GM12891 (cell line): ENCODE data around the gene LAGE3.

ENCODE experiments used
- DNase-seq: peaks from one replicate; pipeline ENCODE4 v3.0.0; 2011; ENCODE audit warnings: low spot score; ENCODE audit not compliant: insufficient read length
- FAIRE-seq: peaks from 2 replicates; lab custom pipeline; 2011; peaks lifted over from hg19 to GRCh38; lab: Jason Lieb, UNC
- PAX5 ChIP-seq: IDR thresholded peaks from 2 replicates; pipeline ENCODE4 v1.6.1; 2011; ENCODE audit warnings: low read length, moderate library complexity, mild to moderate bottlenecking; ENCODE audit not compliant: insufficient read depth, severe bottlenecking
- POLR2A ChIP-seq: IDR thresholded peaks from 2 replicates; pipeline ENCODE4 v1.6.1; 2011; ENCODE audit warnings: low read depth, low read length, control low read depth
- POLR2AphosphoS5 ChIP-seq: IDR thresholded peaks from 2 replicates; pipeline ENCODE4 v1.6.1; 2011; ENCODE audit warnings: low read depth, low read length, control low read depth
- POU2F2 ChIP-seq: IDR thresholded peaks from 2 replicates; pipeline ENCODE4 v1.6.1; 2011; ENCODE audit warnings: low read depth, mild to moderate bottlenecking, control low read depth, low read length, moderate library complexity
- SPI1 ChIP-seq: IDR thresholded peaks from 2 replicates; pipeline ENCODE4 v1.6.1; 2011; ENCODE audit warnings: low read depth, low read length, control low read depth
- TAF1 ChIP-seq: IDR thresholded peaks from 2 replicates; pipeline ENCODE4 v1.6.1; 2011; ENCODE audit warnings: low read depth, low read length, control low read depth

LAGE3 gene

GRCh38 chrX:154446430-154446829 lies 32.7 kb downstream of the LAGE3 start:
- no peak for DNase-seq
- FAIRE-seq: no peak
- TF ChIP-seq POLR2A (no peak), SPI1 (no peak), TAF1 (no peak), POU2F2 (no peak), POLR2AphosphoS5 (no peak), PAX5 (no peak)

GRCh38 chrX:154445776-154446175 lies 33.3 kb downstream of the LAGE3 start:
- FAIRE-seq (no peak), DNase-seq (no peak)
- TF ChIP-seq POLR2AphosphoS5 (no peak), TAF1 (no peak), PAX5 (no peak), POU2F2 (no peak), SPI1 (no peak), POLR2A (no peak)

- DNase-seq: no peak
- TF ChIP-seq TAF1 (no peak), SPI1 (no peak), POLR2A (no peak), POLR2AphosphoS5 (no peak), PAX5 (no peak), POU2F2 (no peak)
- FAIRE-seq: peak; percentile 47
These were observed 34.3 kb downstream of the LAGE3 start for GRCh38 chrX:154444755-154445246.

GRCh38 chrX:154443992-154444754 lies 34.9 kb downstream of the LAGE3 start, which contains the start of gene FAM50A:
Gene FAM50A, plus strand, starts transcription at chrX:154444141. Its CDS starts 95 bp downstream, at chrX:154444236.
- peak; percentile 87 for DNase-seq

DNA sequence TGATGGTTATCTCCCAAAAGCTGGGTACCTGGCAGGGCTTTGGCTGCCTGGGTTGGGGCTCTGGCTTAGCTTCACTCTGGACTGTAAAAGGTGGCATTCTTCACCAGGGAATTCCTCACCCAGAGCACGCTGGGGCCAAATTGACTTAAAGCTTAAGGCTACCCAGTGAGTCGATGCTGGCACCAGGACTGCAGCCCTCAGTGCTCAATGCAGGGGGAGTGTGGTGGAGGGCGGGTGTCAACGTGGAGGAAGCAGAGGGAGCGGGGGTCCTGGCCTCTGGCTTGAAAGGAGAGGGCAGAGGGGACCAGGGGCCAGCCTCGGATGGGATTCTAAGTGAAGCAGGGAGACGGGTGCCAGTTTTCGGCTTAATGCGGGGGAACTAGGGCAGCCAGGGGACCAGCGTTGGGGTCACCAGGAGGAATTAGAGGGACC lies 35.6 kb downstream of the LAGE3 start:
- peak; percentile 54 for FAIRE-seq
- TF ChIP-seq SPI1 (no peak), POU2F2 (no peak), POLR2A (no peak), TAF1 (no peak), POLR2AphosphoS5 (no peak), PAX5 (no peak)
- no peak for DNase-seq

More at GRCh38 chrX:154443992-154444754, 34.9 kb downstream of the LAGE3 start, which contains the start of gene FAM50A:
- peak; percentile 96 for FAIRE-seq
- TF ChIP-seq POU2F2: no peak
- no peak for TF ChIP-seq POLR2A
- TF ChIP-seq TAF1: no peak
- TF ChIP-seq SPI1: no peak
- no peak for TF ChIP-seq POLR2AphosphoS5
- TF ChIP-seq PAX5: no peak

DNA sequence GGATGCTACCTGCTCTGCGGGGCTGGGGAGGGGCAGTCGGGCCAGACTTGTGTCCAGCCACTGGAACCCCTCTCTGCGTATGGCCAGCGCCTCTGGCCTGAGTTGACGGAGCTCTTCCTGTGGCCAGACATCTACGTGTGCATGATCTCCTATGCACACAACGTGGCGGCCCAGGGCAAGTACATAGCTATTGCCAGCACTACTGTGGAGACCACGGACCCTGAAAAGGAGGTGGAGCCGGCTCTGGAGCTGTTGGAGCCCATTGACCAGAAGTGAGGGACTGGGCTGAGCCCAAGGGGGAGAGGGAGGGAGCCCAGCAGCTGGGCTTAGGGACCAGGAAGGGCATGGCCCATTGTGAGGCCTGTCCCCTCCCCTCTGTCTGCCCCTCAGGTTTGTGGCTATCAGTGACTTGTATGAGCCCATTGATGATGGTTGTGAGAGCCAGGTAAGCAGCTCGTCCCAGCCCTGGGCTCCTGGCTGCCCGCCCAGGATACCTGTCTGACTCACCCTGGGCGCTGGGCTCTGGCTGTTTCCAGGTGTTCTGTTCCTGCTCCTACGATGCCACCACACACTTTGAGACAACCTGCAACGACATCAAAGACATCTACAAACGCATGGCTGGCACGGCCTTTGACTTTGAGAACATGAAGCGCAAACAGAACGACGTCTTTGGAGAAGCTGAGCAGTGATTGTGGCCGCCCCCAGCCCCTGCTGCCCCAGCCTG lies 36.9 kb downstream of the LAGE3 start:
- FAIRE-seq: no peak
- no peak for TF ChIP-seq POLR2A
- TF ChIP-seq PAX5: no peak
- no peak for TF ChIP-seq POU2F2
- TF ChIP-seq SPI1: no peak
- no peak for TF ChIP-seq POLR2AphosphoS5
- TF ChIP-seq TAF1: no peak

DNA sequence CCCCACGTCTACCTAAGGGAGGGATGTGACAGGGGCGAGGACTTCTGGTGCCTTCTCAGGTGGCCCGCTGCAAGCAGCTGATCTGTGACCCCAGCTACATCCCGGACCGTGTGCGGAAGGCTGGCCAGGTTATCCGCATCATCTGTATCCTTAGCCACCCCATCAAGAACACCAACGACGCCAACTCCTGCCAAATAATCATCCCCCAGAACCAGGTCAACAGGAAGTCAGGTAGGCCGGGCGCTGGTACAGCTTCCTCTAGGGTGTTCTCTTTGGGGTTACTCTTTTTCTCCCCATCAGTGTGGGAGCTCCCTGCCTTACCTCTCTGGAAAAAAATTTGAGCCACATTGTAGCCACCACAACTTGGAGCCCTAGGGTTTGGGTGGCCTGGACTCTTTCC lies 37.5 kb downstream of the LAGE3 start:
- TF ChIP-seq SPI1: no peak
- no peak for TF ChIP-seq TAF1
- TF ChIP-seq PAX5: no peak
- TF ChIP-seq POLR2AphosphoS5: no peak
- no peak for TF ChIP-seq POU2F2
- no peak for TF ChIP-seq POLR2A
- DNase-seq: no peak
- no peak for FAIRE-seq

More for the DNA sequence above, 36.9 kb downstream of the LAGE3 start:
- no peak for DNase-seq

- TF ChIP-seq POLR2AphosphoS5 (no peak), TAF1 (no peak), POU2F2 (no peak), POLR2A (no peak), SPI1 (no peak), PAX5 (no peak)
- FAIRE-seq: peak; percentile 40
- DNase-seq: no peak
These were observed 38.3 kb downstream of the LAGE3 start for GRCh38 chrX:154440623-154441357.
